ENCODE results near the gene GMEB2. TPM values are rescaled to one million over a fixed set of nuclear protein-coding genes. Genes with fewer than 3 reads are reported as not detected.

GMEB2 gene
- total RNA-seq, 6 experiments from 2014 or later: 3.2 to 7.0 (median 5.1) TPM

DNA sequence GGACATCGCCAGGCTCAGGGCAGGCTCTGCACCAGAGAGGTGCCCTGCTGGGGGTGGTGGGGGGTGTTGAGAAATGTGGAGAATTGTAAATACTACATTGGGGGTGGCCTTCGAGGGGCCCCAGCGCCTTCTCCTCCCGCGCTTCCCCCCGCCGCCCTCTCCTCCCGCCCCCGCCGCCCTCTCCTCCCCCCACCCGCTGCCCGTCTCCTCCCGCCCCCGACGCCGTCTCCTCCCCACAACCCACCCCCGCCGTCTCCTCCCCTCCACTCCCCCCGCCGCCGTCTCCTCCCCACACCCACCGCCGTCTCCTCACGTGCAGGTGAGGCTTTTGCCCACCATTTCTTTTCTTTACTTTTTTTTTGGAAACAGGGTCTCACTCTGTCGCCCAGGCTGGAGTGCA, 77.9 kb downstream of the GMEB2 start:
- ATAC-seq: no peak
- no peaks in the 10 kb centered on the region for H3K4me1 ChIP-seq
- H3K27ac ChIP-seq: no peak overlapping the region
- H3K36me3 ChIP-seq: no peaks in the 10 kb centered on the region
- DNase-seq: no peak
- H3K9me3 ChIP-seq: no peaks in the 10 kb centered on the region
- no peak overlapping the region for H3K4me3 ChIP-seq
- intact Hi-C loops (cut with DNase I): loop anchor here in 1 of 2 donors (10.0 kb wide), 1 partner anchor 426 kb away; the partner anchor contains the start of gene SAMD10
- 38% methylated on average over 16 of the region's 25 CpGs for WGBS (ENCODE audit: insufficient coverage, low coverage, low lambda C conversion rate, missing lambda C conversion rate)
- H3K27me3 ChIP-seq: no peaks in the 10 kb centered on the region
- TF ChIP-seq POLR2A (IDR thresholded peaks at IDR 0.05) (no peak), CTCF (IDR thresholded peaks at IDR 0.05) (no peak)

GRCh38 chr20:63548542-63548941, 78.4 kb downstream of the GMEB2 start:
- TF ChIP-seq POLR2A (IDR thresholded peaks at IDR 0.05) (no peak), CTCF (IDR thresholded peaks at IDR 0.05) (no peak)
- DNase-seq: no peak
- ATAC-seq: no peak
- Histone ChIP-seq H3K9me3 (no peaks in the 10 kb centered on the region), H3K36me3 (no peaks in the 10 kb centered on the region), H3K27ac (no peak overlapping the region), H3K4me3 (no peak overlapping the region), H3K27me3 (no peaks in the 10 kb centered on the region), H3K4me1 (no peaks in the 10 kb centered on the region)
- WGBS (ENCODE audit: insufficient coverage, low coverage, low lambda C conversion rate, missing lambda C conversion rate): 29% methylated on average over 6 of the region's 11 CpGs
- intact Hi-C loops (cut with DNase I): loop anchor here in 1 of 2 donors (10.0 kb wide), 1 partner anchor 426 kb away; the partner anchor contains the start of gene SAMD10

DNA sequence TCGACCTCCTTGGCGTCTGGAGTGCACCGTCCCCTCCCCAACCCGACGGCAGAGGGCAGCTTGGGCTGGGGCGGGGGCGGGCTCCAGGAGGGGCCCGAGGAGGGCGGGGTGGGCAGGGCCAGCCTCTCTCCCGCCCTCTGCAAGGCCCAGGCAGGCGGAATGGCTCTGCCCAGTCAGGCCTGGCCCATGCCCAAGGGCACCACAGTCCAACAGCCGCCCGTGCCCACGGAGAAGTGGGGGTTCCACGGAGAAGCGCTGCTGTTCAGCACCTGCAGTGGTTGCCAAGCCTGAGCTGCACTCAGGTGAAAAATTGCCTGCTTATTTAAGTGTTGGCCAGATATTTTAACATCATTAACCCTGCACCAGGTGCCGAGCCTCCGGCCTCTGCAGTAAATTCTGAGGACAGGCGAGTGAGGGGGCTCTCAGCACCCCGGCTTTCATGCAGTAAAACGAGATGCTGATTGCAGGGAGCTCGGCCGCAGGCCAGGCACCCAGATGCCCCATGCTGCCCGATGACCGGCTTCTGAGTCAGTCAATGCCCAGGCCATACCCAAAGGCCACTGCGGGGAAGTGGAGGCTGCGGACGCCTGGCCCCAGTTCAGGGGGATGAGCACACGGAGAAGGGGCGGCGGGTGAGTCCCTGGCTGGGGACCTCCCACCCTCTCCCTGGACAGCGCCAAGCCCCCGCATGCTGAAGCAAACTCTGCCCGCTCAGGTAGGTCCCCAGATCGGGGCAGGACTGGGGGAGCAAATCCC, 79.0 kb downstream of the GMEB2 start, which contains the start of gene SRMS:
Gene SRMS (minus strand): TSS at position 25 of the 756 bp plus-strand sequence. CDS start 286 bp downstream, outside the sequence.
- H3K27me3 ChIP-seq: no peaks in the 10 kb centered on the region

More for the DNA sequence above, 79.0 kb downstream of the GMEB2 start, which contains the start of gene SRMS:
- WGBS (ENCODE audit: insufficient coverage, low coverage, low lambda C conversion rate, missing lambda C conversion rate): 60% methylated on average over 1 of the region's 35 CpGs
- DNase-seq (no peak), ATAC-seq (peak in 2 of 4 donors; percentile 3 to 11)
- intact Hi-C loops (cut with DNase I): loop anchor here in 1 of 2 donors (10.0 kb wide), 1 partner anchor 427 kb away; the partner anchor contains the start of gene SAMD10
- Histone ChIP-seq H3K27ac (no peak within 1 kb of the TSS), H3K9me3 (no peaks in the 10 kb centered on the region), H3K4me3 (no peak within 1 kb of the TSS), H3K4me1 (no peaks in the 10 kb centered on the region), H3K36me3 (no peaks in the 10 kb centered on the region)
- no peak for TF ChIP-seq CTCF (IDR thresholded peaks at IDR 0.05)
- no peak for TF ChIP-seq POLR2A (IDR thresholded peaks at IDR 0.05)

Data from right lobe of liver (tissue), 6 donors.